PC-9 (cell line): ENCODE data around the gene TRIM44.

Experiments
- CTCF ChIP-seq: fragments of 200-600 bp; sonication (generic); conservative IDR thresholded peaks from 2 replicates; pipeline ENCODE4 v1.6.1; 2017; ENCODE audit warnings: mixed run types, antibody characterized with exemption, mild to moderate bottlenecking, moderate library complexity
- EZH2 ChIP-seq: fragments of 200-600 bp; sonication (generic); IDR thresholded peaks from 2 replicates; pipeline ENCODE4 v1.8.0; 2017; ENCODE audit warnings: antibody characterized with exemption, low read depth

DNA sequence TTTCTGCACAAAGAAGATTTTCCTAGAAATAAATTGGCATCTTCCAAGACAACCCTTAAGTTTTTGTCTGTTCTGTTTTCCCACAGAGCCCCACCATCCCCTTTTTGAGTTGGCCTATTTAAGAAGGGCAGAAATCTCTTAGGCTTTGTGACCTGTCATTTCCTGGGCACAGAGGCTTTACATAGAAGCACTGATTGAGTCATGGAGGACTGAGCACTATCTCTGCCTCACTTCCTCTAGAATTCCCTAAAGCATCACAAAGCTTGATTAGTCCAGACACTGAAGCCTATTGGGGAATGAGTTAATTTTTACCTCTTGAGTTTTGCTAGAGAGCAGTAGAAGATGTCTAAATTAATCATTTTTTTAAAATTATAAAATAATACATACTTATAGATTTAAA, 25.4 kb downstream of the TRIM44 start:
- TF ChIP-seq CTCF (no peak), EZH2 (no peak)
